Transverse colon (tissue), 4 donors: Measurements from ENCODE around the gene OBP2B. TPM values are rescaled to one million over a fixed set of nuclear protein-coding genes. Genes with fewer than 3 reads are reported as not detected.
"Not testable (repeated sequence)": the region's sequence is repeated elsewhere in the genome, so short reads cannot be mapped to it uniquely, and the experiment has no call there.

ENCODE experiments used
- DNase-seq: peaks from one replicate; pipeline ENCODE4 v3.0.0-alpha.2; 2019
- H3K27ac ChIP-seq, 4 donors: fragments of 200-600 bp; sonication (generic); 2 replicates each; pipeline ENCODE4 v1.5.1; 2016 to 2018; ENCODE audit warnings: inconsistent platforms in 4 of 4
- H3K27me3 ChIP-seq: fragments of 200-600 bp; sonication (generic); 2 replicates; pipeline ENCODE4 v1.5.1; 2017; ENCODE audit warnings: inconsistent platforms
- H3K36me3 ChIP-seq, 4 donors: fragments of 200-600 bp; sonication (generic); 2 replicates each; pipeline ENCODE4 v1.5.1; 2017 to 2019; ENCODE audit warnings: inconsistent platforms in 4 of 4
- H3K4me1 ChIP-seq, 4 donors: fragments of 200-600 bp; sonication (generic); 2 replicates each; pipeline ENCODE4 v1.5.1; 2017 to 2020; ENCODE audit warnings: inconsistent platforms in 4 of 4
- H3K4me3 ChIP-seq, 4 donors: fragments of 200-600 bp; sonication (generic); 1 replicate in 1 of 4; 2 replicates in 3 of 4; pipeline versions ENCODE4 v1.5.1 to v1.6.1; 2017 to 2019; ENCODE audit warnings: inconsistent platforms in 4 of 4
- H3K9me3 ChIP-seq, 2 donors: fragments of 200-600 bp; sonication (generic); 2 replicates each; pipeline ENCODE4 v1.5.1; 2017 to 2019; ENCODE audit warnings: inconsistent platforms in 2 of 2
- CTCF ChIP-seq, 5 experiments: fragments of 200-600 bp in 3 of 5; fragments of 450-650 bp in 2 of 5; sonication (generic) in 3 of 5; IDR thresholded peaks; 1 replicate in 2 of 5; 2 replicates in 3 of 5; pipeline ENCODE4 v1.5.1; 2016 to 2017; ENCODE audit warnings: antibody characterized with exemption in 5 of 5, inconsistent platforms in 3 of 5, mild to moderate bottlenecking in 2 of 5, moderate library complexity in 1 of 5
- EP300 ChIP-seq: sonication (generic); formaldehyde crosslinking; IDR thresholded peaks from one replicate; pipeline ENCODE4 v1.6.1; 2017; ENCODE audit warnings: antibody characterized with exemption, low read depth
- POLR2A ChIP-seq: fragments of 450-650 bp; IDR thresholded peaks from one replicate; pipeline ENCODE4 v1.6.1; 2016; ENCODE audit warnings: antibody characterized with exemption, mild to moderate bottlenecking, moderate library complexity
- POLR2AphosphoS5 ChIP-seq, 3 donors: sonication (generic); formaldehyde crosslinking; IDR thresholded peaks; one replicate each; pipeline ENCODE4 v1.6.1; 2016; ENCODE audit warnings: antibody characterized with exemption in 3 of 3
- WGBS, 2 donors: methylation state at CpG; one replicate each; pipeline ENCODE4 v1.1.5; 2018; ENCODE audit warnings: low coverage in 1 of 2; 5-methylcytosine and 5-hydroxymethylcytosine counted together
- in situ Hi-C, 4 donors: fragments of 200-750 bp; cut with MboI; loops; one replicate each; pipeline versions ENCODE4 v1.15.0 to v1.15.1; 2017; ENCODE audit warnings: low sequenced_read_pairs in 3 of 4, low pct_ligation_motif_present in 1 of 4, low pct_unique_long_range_greater_than_20kb in 1 of 4
- intact Hi-C: fragments of 100-400 bp; cut with DNase I; formaldehyde crosslinking; loops from one replicate; pipeline ENCODE4 v1.15.1; 2023; ENCODE audit warnings: low total_unique reads
- total RNA-seq, 4 donors: library from RNA; depleted of rRNA; stranded (reverse); fragments of >200 nt; gene quantifications; one replicate each; pipeline ENCODE4 v1.1.0, GENCODE V29; 2016

Gene OBP2B
- total RNA-seq, result not detected

- in situ Hi-C loops, H3K36me3 ChIP-seq, DNase-seq, H3K9me3 ChIP-seq, H3K27me3 ChIP-seq, H3K27ac ChIP-seq, intact Hi-C loops, H3K4me1 ChIP-seq, H3K4me3 ChIP-seq: not testable (repeated sequence)
- WGBS, 2 donors, result no CpG with 5 or more reads among the region's 18 CpGs
Measured at GRCh38 chr9:133208880-133209300, at the start of gene OBP2B. Gene OBP2B, minus strand, starts transcription at chr9:133209250. Its CDS starts 51 bp downstream, at chr9:133209199.

- intact Hi-C loops (no loop called here), in situ Hi-C loops (no loop called here)
- Histone ChIP-seq H3K27me3 (no peaks in the 10 kb centered on the region), H3K9me3 (no peaks in the 10 kb centered on the region), H3K27ac (no peak overlapping the region), H3K4me1 (peaks cover 0 to 11% (median 2%) of the 10 kb centered on the region in 4 donors), H3K4me3 (no peak overlapping the region), H3K36me3 (no peaks in the 10 kb centered on the region)
- no peak for DNase-seq
- WGBS, 2 donors, result 73 to 87% methylated on average over 3 to 21 of the region's 21 CpGs
- TF ChIP-seq EP300 (no peak), CTCF (IDR thresholded peaks at IDR 0.05) (no peak), POLR2A (no peak), POLR2AphosphoS5 (IDR thresholded peaks at IDR 0.05) (no peak)
Measured at GRCh38 chr9:133258061-133259015, 49.3 kb upstream of the OBP2B start.

GRCh38 chr9:133257465-133257956, 48.5 kb upstream of the OBP2B start:
- intact Hi-C loops, result no loop called here
- Histone ChIP-seq H3K9me3 (no peaks in the 10 kb centered on the region), H3K27ac (peak overlapping the region in 1 of 4 donors; percentile 43), H3K27me3 (no peaks in the 10 kb centered on the region), H3K4me1 (peaks cover 0 to 19% (median 10%) of the 10 kb centered on the region in 4 donors), H3K4me3 (no peak overlapping the region), H3K36me3 (no peaks in the 10 kb centered on the region)
- in situ Hi-C loops, result no loop called here
- WGBS, 2 donors, result 64% methylated on average over 13 of the region's 13 CpGs; no CpG with 5 or more reads in 1 of the 2 donors
- DNase-seq, result no peak
- no peak for TF ChIP-seq POLR2AphosphoS5 (IDR thresholded peaks at IDR 0.05)
- TF ChIP-seq POLR2A, result no peak

- no peak for DNase-seq
- intact Hi-C loops, result no loop called here
- H3K27ac ChIP-seq, result peak overlapping the region in 1 of 4 donors; percentile 43
Measured at GRCh38 chr9:133256686-133257091, 47.6 kb upstream of the OBP2B start.

More at GRCh38 chr9:133256686-133257091, 47.6 kb upstream of the OBP2B start:
- H3K36me3 ChIP-seq, result no peaks in the 10 kb centered on the region
- H3K27me3 ChIP-seq, result no peaks in the 10 kb centered on the region
- TF ChIP-seq EP300, result no peak
- no peak for TF ChIP-seq POLR2AphosphoS5 (IDR thresholded peaks at IDR 0.05)
- TF ChIP-seq CTCF (IDR thresholded peaks at IDR 0.05), result no peak
- TF ChIP-seq POLR2A, result no peak
- in situ Hi-C loops, result no loop called here
- 67% methylated on average over 10 of the region's 10 CpGs; no CpG with 5 or more reads in 1 of the 2 donors for WGBS, 2 donors
- no peaks in the 10 kb centered on the region for H3K9me3 ChIP-seq
- no peak overlapping the region for H3K4me3 ChIP-seq
- H3K4me1 ChIP-seq, result peaks cover 0 to 24% (median 17%) of the 10 kb centered on the region in 4 donors
